NCI-H69 (cell line): ENCODE measurements around the gene PRKAR1B.

Experiments used
- DNase-seq: peaks from one replicate; lab custom pipeline; 2025; lab: John Stamatoyannopoulos, UW

The PRKAR1B gene

GRCh38 chr7:571096-571717 is 155.9 kb downstream of the PRKAR1B start:
- no peak for DNase-seq

GRCh38 chr7:570801-571070 is 156.3 kb downstream of the PRKAR1B start:
- no peak for DNase-seq

- no peak for DNase-seq
Observed at GRCh38 chr7:569996-570800, 156.9 kb downstream of the PRKAR1B start.

GRCh38 chr7:569071-569855 is 157.8 kb downstream of the PRKAR1B start:
- no peak for DNase-seq

GRCh38 chr7:568031-568951 is 158.8 kb downstream of the PRKAR1B start:
- DNase-seq: no peak

GRCh38 chr7:567305-567883 is 159.7 kb downstream of the PRKAR1B start:
- no peak for DNase-seq

- no peak for DNase-seq
Observed at GRCh38 chr7:566100-566499, 161.0 kb downstream of the PRKAR1B start.

GRCh38 chr7:564176-564865 is 162.8 kb downstream of the PRKAR1B start:
- DNase-seq: no peak

GRCh38 chr7:563629-564170 is 163.4 kb downstream of the PRKAR1B start:
- no peak for DNase-seq

- DNase-seq: no peak
Observed at GRCh38 chr7:562789-563628, 164.1 kb downstream of the PRKAR1B start.

- no peak for DNase-seq
Observed at GRCh38 chr7:562374-562675, 164.8 kb downstream of the PRKAR1B start.

GRCh38 chr7:561631-562373 is 165.3 kb downstream of the PRKAR1B start:
- no peak for DNase-seq

- no peak for DNase-seq
Observed at GRCh38 chr7:560966-561630, 166.0 kb downstream of the PRKAR1B start.

- no peak for DNase-seq
Observed at GRCh38 chr7:559396-559705, 167.7 kb downstream of the PRKAR1B start.

GRCh38 chr7:557558-557881 is 169.6 kb downstream of the PRKAR1B start:
- no peak for DNase-seq

GRCh38 chr7:556837-557557 is 170.1 kb downstream of the PRKAR1B start:
- DNase-seq: no peak

- no peak for DNase-seq
Observed at GRCh38 chr7:556291-556826, 170.7 kb downstream of the PRKAR1B start.

GRCh38 chr7:555551-556160 is 171.4 kb downstream of the PRKAR1B start:
- DNase-seq: no peak
